Activated CD4-positive, alpha-beta T cell treated with anti-CD3 and anti-CD28 coated beads, Interleukin-2, amount 10 ng/mL, durations not matched to agents 24 days and 14 days (primary cell): ENCODE data around the gene ITGBL1. TPM values are rescaled to one million over a fixed set of nuclear protein-coding genes. Genes with fewer than 3 reads are reported as not detected.

Experiments used
- total RNA-seq: library from RNA; stranded (reverse); gene quantifications from 2 replicates; pipeline ENCODE4 v1.2.3, GENCODE V29; 2022

Gene ITGBL1
- total RNA-seq, 1 donor from 2014 or later: not detected

Other genes starting within 250 kb of the ITGBL1 start
- not detected in 2 replicates for gene NALCN, start 36.2 kb upstream of the ITGBL1 start, total RNA-seq